Astrocyte of the cerebellum (primary cell): ENCODE data around the gene PUSL1.

ENCODE experiments used
- DNase-seq: peaks from one replicate; pipeline ENCODE4 v3.0.0-alpha.2; 2011; ENCODE audit warnings: low read depth
- H3K4me3 ChIP-seq: 2 replicates; pipeline ENCODE4 v1.5.1; 2011; ENCODE audit warnings: mild to moderate bottlenecking, low read depth, low read length, moderate library complexity
- in situ Hi-C: cut with HindIII; loops from 2 replicates; pipeline ENCODE4 v1.10.0; 2017; ENCODE audit warnings: low sequenced_read_pairs
- TF ChIP-seq, protein P1 (sequence below): IDR thresholded peaks from 2 replicates; pipeline ENCODE4 v1.5.1; 2012; ENCODE audit warnings: low read length, low read depth, moderate library complexity, mild to moderate bottlenecking; ENCODE audit errors: missing control alignments

Gene PUSL1

GRCh38 chr1:1324084-1324523 is 15.7 kb downstream of the PUSL1 start:
- in situ Hi-C loops, result no loop called here
- TF ChIP-seq, protein P1, sequence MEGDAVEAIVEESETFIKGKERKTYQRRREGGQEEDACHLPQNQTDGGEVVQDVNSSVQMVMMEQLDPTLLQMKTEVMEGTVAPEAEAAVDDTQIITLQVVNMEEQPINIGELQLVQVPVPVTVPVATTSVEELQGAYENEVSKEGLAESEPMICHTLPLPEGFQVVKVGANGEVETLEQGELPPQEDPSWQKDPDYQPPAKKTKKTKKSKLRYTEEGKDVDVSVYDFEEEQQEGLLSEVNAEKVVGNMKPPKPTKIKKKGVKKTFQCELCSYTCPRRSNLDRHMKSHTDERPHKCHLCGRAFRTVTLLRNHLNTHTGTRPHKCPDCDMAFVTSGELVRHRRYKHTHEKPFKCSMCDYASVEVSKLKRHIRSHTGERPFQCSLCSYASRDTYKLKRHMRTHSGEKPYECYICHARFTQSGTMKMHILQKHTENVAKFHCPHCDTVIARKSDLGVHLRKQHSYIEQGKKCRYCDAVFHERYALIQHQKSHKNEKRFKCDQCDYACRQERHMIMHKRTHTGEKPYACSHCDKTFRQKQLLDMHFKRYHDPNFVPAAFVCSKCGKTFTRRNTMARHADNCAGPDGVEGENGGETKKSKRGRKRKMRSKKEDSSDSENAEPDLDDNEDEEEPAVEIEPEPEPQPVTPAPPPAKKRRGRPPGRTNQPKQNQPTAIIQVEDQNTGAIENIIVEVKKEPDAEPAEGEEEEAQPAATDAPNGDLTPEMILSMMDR, result no peak
- peak overlapping the region; percentile 85 for H3K4me3 ChIP-seq
- DNase-seq, result no peak

GRCh38 chr1:1324524-1325287 is 16.3 kb downstream of the PUSL1 start, which contains the start of the genes CPTP and INTS11:
TSS of gene CPTP (plus strand) at chr1:1324802. CDS start at chr1:1326911, 2,109 bp downstream.
TSS of gene INTS11 (minus strand) at chr1:1324660. CDS start at chr1:1324608, 52 bp downstream.
- peak; percentile 68 for DNase-seq
- TF ChIP-seq, protein P1, result no peak
- H3K4me3 ChIP-seq, result peak within 1 kb of the TSS; percentile 85
- in situ Hi-C loops, result no loop called here

DNA sequence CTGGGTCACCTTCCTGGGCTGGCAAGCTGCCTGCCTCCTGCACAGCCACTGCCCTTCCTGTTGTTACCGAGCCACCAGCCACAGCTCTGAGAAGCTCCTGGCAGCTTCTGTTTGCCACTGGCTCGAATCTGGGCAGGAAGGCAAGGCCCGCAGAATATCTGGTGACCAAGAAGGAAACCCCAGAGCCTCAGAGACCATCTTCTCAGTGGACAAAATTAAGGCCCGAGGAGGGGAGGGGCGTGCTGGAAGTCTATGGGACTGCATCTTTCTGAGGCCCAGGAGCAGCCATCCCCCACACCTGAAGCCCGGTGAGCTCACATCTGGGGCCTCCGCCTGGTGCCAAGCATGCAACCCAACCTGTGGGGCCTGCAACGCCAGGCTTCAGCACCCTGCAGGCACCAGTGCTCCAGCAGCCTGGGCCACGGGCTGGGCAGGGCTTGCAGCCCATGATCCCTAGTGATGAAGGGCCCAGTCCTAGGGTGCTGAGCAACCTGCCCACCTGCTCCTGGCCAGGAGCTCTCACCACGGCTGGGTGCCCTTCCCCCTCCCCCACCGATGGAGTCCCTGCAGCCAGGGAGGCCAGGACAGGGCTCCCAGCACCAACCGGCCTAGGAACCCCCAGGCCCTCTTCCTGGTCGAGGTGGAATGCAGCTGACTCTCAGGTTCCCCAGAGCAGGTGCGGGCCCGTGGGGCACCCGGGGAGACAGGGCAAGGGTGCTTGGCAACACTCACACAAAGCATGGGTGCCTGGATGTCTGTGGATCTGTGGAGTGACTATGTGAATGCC is 17.1 kb downstream of the PUSL1 start:
- DNase-seq, result no peak
- in situ Hi-C loops, result no loop called here
- TF ChIP-seq, protein P1, result no peak

DNA sequence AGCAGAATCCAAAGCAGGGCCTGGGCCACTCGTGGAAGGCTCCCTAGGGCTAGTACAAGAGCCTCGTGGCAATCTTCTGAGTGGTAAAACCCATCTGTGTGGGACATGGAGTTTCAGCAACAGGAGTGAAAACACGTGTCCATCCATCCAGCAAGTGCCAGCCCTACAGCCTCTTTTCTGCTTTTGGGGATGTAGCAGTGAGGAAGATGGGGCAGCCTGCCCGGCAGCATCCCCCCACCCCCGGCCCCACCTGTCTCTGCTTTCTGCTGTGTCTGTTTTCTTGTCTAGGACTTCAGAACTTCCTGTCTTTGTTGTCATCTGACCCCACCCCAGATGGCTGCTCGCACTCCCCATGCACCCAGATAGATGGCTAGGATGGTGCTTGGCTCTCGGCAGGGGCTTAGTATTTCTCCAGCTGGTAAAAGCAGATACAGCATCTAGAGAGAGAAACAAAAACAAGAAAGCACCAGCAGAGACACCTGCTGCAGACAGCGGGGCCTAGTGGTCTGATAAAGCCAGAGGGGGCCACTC is 17.7 kb downstream of the PUSL1 start:
- DNase-seq, result no peak
- H3K4me3 ChIP-seq, result peak overlapping the region; percentile 85
- in situ Hi-C loops, result no loop called here
- TF ChIP-seq, protein P1, result no peak

More for the DNA sequence above, 17.1 kb downstream of the PUSL1 start:
- peak overlapping the region; percentile 85 for H3K4me3 ChIP-seq

GRCh38 chr1:1327291-1327690 is 18.9 kb downstream of the PUSL1 start:
- TF ChIP-seq, protein P1, result no peak
- in situ Hi-C loops, result no loop called here
- H3K4me3 ChIP-seq, result no peak overlapping the region

DNA sequence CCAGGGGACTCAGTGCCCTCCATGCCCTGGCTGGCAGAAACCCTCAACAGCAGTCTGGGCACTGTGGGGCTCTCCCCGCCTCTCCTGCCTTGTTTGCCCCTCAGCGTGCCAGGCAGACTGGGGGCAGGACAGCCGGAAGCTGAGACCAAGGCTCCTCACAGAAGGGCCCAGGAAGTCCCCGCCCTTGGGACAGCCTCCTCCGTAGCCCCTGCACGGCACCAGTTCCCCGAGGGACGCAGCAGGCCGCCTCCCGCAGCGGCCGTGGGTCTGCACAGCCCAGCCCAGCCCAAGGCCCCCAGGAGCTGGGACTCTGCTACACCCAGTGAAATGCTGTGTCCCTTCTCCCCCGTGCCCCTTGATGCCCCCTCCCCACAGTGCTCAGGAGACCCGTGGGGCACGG is 19.9 kb downstream of the PUSL1 start:
- TF ChIP-seq, protein P1, result no peak
- in situ Hi-C loops, result no loop called here
- H3K4me3 ChIP-seq, result no peak overlapping the region
- DNase-seq, result no peak

More at GRCh38 chr1:1327291-1327690, 18.9 kb downstream of the PUSL1 start:
- DNase-seq, result no peak
